ENCODE results near the gene SENP2. TPM values are rescaled to one million over a fixed set of nuclear protein-coding genes. Genes with fewer than 3 reads are reported as not detected.

Gene SENP2
- 10 to 100 TPM; 57.8 to 59.8 (median 58.7) TPM for total RNA-seq
- 48.6 TPM for total RNA-seq (2013)

DNA sequence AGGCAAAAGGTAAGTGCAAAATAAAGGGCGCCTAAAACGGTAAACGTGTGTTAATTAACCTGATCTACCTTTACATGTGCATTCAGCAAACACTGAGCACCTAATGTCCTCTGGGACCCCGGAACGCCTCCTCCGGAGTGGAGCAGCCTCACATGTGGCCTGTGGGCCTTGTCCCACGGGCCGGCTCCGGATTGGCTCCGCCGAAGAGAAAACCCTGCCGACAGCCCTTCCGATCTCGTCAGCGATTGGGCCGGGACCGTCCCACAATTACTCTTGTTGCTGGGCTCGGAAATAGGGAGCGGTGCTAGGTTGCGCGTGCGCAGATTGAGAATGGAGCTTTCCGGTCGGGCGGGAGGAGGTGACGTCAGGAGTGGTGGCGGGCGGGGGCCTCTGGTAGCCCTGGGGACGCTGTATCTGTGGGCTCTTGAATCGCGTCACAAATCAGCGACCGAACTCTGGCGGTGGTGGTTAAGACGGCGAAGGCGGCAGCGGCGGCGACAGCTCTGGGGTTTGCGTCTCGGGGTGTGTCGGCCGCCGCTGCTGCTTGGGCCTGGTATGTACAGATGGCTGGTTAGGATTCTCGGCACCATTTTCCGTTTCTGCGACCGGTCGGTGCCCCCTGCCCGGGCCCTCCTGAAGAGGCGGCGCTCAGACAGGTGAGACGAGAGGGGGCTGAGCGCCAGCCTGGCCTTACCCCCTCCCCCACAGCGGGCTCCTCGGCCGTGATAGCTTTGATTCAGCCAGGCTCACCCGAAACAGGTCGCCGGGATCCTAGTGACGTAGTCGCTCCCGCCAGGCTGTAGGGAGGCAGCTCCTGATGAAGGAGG is at the start of gene SENP2:
TSS of gene SENP2 (plus strand) at position 437 of the 827 bp plus-strand sequence. CDS start at position 556, 119 bp downstream.
- intact Hi-C loops (cut with micrococcal nuclease) = loop anchor here (1.0 to 10.0 kb wide), 6 partner anchors 87 to 1951 kb away; partner anchors contain the start of genes DNAJB11, ETV5, KLHL24 and TMEM41A
- Histone ChIP-seq H3K4me1 (ENCODE audit: control insufficient read depth, insufficient read depth, low read length) (peaks cover 40% of the 10 kb centered on the region), H3K4me3 (ENCODE audit: low read length) (peak within 1 kb of the TSS; percentile 98), H3K27me3 (ENCODE audit: control insufficient read depth, insufficient read depth, low read length) (no peaks in the 10 kb centered on the region), H3K9me3 (ENCODE audit: control insufficient read depth, insufficient read depth, low read length) (no peaks in the 10 kb centered on the region), H3K36me3 (ENCODE audit: control insufficient read depth, insufficient read depth, low read length) (no peaks in the 10 kb centered on the region), H3K27ac (ENCODE audit: low read length) (peak within 1 kb of the TSS; percentile 99)
- no peaks in the 10 kb centered on the region for H3K9me3 Mint-ChIP-seq
- H3K4me3 Mint-ChIP-seq = peak within 1 kb of the TSS; percentile 92
- H3K27me3 Mint-ChIP-seq (ENCODE audit: low read depth in 2 of 2) = no peaks in the 10 kb centered on the region
- WGBS (ENCODE audit: insufficient coverage) = under 1% methylated on average over 64 of the region's 64 CpGs
- no peaks in the 10 kb centered on the region for H3K36me3 Mint-ChIP-seq
- ATAC-seq (peak; percentile 80 to 93 (median 85)), DNase-seq (peak; percentile 100)
- peaks cover 47 to 50% of the 10 kb centered on the region in 2 donors for H3K4me1 Mint-ChIP-seq
- peak within 1 kb of the TSS; percentile 93 to 98 for H3K27ac Mint-ChIP-seq
- no peak for TF ChIP-seq CTCF (IDR thresholded peaks at IDR 0.05)

DNA sequence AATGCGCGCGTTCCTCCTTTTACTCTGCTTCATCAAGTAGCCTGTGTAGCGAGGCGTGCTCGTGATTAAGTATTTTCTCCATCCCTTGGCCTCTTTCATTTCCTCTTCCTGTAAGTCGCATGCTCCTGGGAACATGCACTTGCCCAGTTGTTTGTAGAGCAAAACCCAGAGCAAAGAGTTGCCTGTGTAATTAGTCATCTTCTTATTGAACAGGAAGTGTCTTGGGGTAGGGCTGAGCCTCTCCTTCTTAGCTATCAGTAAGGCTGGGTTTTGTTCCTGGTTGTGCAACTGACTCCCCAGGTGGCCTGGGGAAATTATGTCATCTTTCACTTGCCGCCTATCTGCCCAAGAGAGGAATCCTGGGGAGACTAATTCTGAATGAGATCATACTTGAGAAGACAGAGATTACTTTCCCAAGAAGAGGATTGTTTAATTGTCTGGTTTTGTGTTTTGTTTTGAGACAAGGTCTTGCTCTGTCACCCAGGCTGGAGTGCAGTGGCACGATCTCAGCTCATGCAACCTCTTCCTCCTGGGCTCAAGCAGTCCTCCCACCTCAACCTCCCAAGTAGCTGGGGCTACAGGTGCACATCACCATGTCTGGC is 48.6 kb upstream of the SENP2 start:
- intact Hi-C loops (cut with micrococcal nuclease) = no loop called here
- peak in 1 of 2 donors; percentile 21 for DNase-seq
- Mint-ChIP-seq H3K4me1 (peaks cover 0 to 6% of the 10 kb centered on the region in 2 donors), H3K9me3 (no peaks in the 10 kb centered on the region), H3K4me3 (no peak overlapping the region), H3K36me3 (no peaks in the 10 kb centered on the region), H3K27me3 (ENCODE audit: low read depth in 2 of 2) (peaks cover 0 to 2% of the 10 kb centered on the region in 2 donors), H3K27ac (no peak overlapping the region)
- Histone ChIP-seq H3K27me3 (ENCODE audit: control insufficient read depth, insufficient read depth, low read length) (no peaks in the 10 kb centered on the region), H3K4me3 (ENCODE audit: low read length) (no peak overlapping the region), H3K36me3 (ENCODE audit: control insufficient read depth, insufficient read depth, low read length) (no peaks in the 10 kb centered on the region), H3K9me3 (ENCODE audit: control insufficient read depth, insufficient read depth, low read length) (no peaks in the 10 kb centered on the region), H3K27ac (ENCODE audit: low read length) (no peak overlapping the region), H3K4me1 (ENCODE audit: control insufficient read depth, insufficient read depth, low read length) (no peaks in the 10 kb centered on the region)
- TF ChIP-seq CTCF (IDR thresholded peaks at IDR 0.05) = no peak
- WGBS (ENCODE audit: insufficient coverage) = 18% methylated on average over 9 of the region's 9 CpGs
- ATAC-seq = peak in 1 of 3 donors; percentile 33

DNA sequence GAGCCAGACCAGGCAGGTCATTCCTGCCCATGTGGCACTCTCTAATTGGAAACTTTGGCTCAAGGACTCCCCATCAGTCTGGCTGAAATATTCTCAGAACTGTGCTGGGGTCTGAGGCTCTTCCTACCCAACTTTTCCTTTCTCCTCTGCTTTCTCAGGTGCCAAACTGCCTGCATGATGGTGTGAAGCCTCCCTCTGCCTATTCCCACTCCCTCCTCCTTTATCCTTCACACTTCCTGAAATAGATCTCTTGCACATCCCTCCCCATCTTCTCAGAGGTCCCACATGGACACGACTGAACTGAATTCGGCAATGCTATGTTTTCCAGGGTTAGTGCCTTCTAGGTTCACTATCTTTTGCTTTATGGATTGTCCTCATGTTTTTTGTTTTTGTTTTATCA is 46.2 kb upstream of the SENP2 start:
- Histone ChIP-seq H3K9me3 (ENCODE audit: control insufficient read depth, insufficient read depth, low read length) (no peaks in the 10 kb centered on the region), H3K36me3 (ENCODE audit: control insufficient read depth, insufficient read depth, low read length) (no peaks in the 10 kb centered on the region), H3K4me3 (ENCODE audit: low read length) (no peak overlapping the region), H3K4me1 (ENCODE audit: control insufficient read depth, insufficient read depth, low read length) (no peaks in the 10 kb centered on the region), H3K27me3 (ENCODE audit: control insufficient read depth, insufficient read depth, low read length) (no peaks in the 10 kb centered on the region), H3K27ac (ENCODE audit: low read length) (no peak overlapping the region)
- ATAC-seq (no peak), DNase-seq (no peak)
- Mint-ChIP-seq H3K27ac (no peak overlapping the region), H3K9me3 (no peaks in the 10 kb centered on the region), H3K27me3 (ENCODE audit: low read depth in 2 of 2) (peaks cover 0 to 2% of the 10 kb centered on the region in 2 donors), H3K4me1 (peaks cover 0 to 6% of the 10 kb centered on the region in 2 donors), H3K4me3 (no peak overlapping the region), H3K36me3 (no peaks in the 10 kb centered on the region)
- intact Hi-C loops (cut with micrococcal nuclease) = no loop called here
- TF ChIP-seq CTCF (IDR thresholded peaks at IDR 0.05) = no peak
- WGBS (ENCODE audit: insufficient coverage) = 92% methylated on average over 2 of the region's 2 CpGs

All from natural killer cell (primary cell).